HG02798 (cell line): ENCODE measurements around the gene LDLRAP1.

Source experiments
- ATAC-seq: cut with Tn5 transposase; IDR thresholded peaks from one replicate; pipeline ENCODE4 v1.9.1; 2021; ENCODE audit warnings: mild to moderate bottlenecking; ENCODE audit not compliant: unreplicated experiment, poor library complexity

Gene LDLRAP1

DNA sequence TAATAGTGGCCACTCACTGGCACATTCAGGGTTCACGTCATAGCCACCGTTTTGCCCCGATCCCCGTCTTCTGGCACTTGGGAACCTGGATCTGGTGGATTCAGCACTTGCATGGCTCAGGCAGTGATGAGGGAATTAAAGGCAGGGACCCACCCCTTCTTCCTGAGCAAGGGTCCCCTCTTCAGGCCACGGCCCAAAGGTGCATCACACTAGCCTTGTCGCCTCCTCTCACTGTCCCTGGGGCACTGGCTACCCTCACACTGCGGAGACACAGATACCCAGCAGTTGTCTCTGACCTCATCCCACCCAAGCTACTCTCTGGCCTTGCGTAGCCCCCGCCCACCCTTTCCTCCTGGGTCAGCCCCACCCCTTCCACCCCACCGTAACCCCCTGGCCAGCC lies 19.9 kb upstream of the LDLRAP1 start:
- no peak for ATAC-seq

DNA sequence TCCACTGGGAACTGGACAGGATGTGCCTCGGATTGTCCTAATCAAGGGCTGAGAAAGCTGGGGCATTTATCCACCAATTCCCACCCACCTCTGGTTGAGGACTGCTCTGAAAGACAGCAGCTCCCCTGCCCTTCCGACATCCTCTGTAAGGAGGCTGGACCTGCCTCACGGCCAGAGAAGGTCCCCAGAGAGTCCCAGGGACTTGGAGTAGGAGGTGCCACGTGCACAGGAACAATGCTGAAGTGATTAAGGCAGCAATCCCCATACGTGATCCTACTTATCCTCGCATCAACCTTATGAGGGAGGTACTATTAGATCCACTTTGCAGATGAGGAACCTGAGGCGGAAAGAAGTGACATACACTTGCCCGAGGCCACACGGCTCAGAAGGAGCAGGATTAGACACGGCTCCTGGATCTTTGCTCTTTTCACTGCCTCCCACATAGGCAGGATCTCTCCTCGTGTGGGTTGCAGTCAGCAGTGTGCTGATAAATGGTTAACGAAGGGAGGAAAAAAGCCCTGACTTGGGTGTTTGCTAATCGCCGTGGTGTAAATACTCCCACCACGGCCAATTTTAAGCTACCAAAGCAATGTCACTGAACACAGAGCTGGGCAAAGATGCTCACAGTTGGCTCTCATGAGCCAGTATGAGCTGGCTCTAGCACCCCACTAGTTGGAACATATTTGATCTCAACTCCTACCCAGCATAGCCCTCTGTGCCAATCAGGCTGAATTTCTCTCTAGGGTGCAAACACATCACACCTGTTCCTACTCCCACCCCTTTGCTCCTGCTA lies 18.6 kb upstream of the LDLRAP1 start:
- ATAC-seq = no peak

DNA sequence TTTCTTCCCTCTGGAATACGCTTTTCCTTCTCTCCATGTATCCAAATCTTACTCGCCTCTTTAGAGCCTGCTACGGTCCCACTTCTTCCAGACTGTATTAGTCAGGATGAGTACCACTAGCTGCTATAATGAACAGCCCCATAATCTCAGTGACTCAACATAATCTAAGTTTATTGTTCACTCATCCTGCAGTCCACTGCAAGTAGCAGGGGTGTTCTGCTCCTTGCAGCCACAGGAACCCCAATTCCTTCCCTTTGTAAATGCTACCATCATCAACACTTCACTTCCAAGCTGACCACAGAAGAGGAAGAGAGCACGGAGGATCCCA lies 18.1 kb upstream of the LDLRAP1 start:
- no peak for ATAC-seq

DNA sequence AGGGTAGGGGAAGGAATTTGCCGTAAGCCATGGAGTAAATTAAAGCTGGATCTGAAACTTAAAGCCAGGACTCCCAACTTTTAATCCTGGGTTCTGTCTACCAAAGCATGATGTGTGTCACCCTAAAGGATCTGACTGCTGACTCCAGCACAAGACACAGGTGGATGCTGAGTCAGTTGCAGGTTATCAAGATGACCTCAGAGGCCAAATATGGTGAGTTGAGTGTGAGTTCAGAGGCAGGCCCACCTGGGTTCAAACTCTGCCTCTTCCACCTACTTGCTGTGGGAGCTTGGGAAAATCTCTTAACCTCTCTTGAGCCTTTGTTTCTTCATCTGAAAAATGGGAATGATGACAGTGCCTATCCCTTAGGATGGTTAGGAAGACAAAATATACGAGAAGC lies 16.7 kb upstream of the LDLRAP1 start:
- no peak for ATAC-seq

DNA sequence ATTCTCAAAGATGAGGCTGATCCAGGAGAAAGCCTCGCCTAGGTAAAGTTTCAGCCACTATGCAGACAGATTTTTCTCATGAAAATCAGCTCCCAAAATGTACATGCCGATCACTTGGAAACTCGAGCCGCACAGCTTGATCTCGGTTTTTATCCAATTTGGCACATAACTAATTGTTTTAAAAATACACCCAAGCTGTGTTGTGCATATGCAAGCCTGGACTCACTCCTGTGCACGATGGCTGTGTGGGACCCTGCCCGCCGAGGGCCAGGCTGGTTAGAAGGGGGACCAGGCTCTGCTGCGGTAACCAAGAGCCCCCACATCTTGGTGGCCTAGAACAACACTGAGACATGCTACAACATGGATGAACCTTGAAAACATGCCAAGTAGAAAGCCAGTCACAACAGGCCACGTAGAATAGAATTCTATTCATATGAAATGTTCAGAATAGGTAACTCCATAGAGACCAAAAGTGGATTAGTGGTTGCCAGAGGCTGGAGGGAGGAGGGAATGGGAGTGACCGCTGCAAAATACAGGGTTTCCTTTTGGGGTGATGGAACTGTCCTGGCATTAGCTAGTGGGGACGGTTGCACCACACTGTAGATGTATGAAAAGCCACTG lies 16.1 kb upstream of the LDLRAP1 start:
- no peak for ATAC-seq

DNA sequence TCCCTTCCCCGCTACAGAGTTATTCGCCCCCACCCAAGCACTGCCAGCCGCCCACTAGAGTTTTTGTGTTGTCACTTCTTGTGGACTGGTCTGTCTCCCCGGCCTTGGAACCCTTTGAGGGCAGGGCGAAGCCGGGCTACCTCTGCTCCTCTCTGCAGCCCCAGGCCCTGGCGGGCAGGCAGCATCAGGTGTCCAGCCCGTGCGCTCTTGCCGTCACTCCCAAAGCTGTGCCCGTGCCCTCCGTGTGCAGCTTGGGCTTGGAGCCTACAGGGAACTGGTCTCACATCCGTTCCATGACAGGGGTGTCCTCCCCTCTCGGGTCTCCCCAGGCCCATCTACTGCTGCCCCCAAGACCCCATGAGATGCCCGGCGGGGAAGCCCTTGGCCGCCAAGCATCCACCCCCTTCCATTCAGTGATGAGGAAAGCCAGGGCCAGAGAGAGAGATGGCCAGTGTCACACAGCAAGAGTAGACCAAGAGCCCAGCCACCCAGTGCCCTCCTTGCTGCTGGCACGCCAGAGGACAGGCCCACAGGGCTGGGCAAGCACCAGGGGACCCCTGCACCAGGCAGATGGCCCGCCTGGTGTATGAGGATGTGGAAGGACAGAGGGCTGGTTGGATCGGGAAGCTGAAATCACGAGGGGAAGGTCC lies 15.3 kb upstream of the LDLRAP1 start:
- no peak for ATAC-seq

DNA sequence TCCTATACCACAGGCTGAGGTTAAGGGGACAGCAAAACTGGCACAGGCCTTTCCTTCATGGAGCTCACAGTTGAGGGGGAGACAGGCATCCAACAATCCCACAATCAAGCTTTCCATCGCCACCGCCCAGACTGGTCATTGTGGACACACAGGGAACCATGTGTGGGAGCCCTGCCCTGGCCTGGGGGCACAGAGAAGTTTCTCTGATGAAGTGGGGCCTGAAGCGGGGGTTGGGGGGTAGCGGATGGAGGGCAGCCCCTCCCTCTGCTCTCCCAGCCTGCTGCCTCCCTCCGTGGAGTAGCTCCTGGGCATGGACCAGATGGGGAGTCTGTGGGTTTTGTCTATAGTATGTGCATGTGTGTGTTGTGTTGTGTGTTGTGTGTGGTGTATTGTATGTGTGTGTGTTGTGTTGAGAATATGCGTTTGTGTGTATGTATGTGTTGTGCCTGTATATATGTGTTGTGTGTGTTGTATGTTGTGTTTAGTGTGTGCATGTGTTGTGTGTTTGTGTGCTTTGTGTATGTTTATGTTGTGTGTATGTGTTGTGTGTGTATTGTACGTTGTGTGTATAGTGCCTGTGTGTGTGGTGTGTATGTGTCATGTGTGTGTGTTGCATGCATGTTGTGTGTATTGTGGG lies 14.4 kb upstream of the LDLRAP1 start:
- ATAC-seq = no peak

DNA sequence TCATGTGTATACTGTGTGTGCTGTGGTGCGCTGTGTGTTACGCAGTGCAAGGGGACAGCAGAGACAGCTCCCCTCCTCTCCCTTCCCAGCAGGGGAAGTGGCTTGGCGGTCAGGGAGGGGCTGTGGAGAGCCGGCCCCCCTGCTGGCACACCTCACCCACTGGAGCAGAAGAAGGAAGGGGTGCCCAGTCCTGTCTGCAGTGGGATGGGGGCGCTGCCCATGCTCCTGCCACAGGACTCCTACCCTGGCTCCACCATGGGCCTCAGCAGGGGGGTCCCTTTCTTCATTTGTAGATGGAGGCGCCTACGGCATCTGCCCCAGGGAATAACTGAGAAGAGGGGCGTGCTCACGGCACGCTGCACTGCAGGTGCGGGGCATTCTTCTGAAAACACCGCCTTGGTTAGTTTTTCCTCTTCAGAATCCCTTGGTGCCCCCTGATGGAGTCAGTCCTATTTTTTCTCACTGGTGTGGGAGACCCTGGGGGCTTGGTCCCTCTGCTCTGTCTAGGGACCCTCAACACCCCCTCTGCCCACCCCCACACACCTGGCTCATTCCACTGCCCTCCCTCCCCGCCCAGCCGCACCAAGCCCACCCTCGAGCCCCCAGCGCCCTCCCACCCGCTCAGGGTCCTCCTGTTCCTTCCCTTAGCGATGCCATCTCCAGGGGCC lies 13.8 kb upstream of the LDLRAP1 start:
- ATAC-seq = no peak

DNA sequence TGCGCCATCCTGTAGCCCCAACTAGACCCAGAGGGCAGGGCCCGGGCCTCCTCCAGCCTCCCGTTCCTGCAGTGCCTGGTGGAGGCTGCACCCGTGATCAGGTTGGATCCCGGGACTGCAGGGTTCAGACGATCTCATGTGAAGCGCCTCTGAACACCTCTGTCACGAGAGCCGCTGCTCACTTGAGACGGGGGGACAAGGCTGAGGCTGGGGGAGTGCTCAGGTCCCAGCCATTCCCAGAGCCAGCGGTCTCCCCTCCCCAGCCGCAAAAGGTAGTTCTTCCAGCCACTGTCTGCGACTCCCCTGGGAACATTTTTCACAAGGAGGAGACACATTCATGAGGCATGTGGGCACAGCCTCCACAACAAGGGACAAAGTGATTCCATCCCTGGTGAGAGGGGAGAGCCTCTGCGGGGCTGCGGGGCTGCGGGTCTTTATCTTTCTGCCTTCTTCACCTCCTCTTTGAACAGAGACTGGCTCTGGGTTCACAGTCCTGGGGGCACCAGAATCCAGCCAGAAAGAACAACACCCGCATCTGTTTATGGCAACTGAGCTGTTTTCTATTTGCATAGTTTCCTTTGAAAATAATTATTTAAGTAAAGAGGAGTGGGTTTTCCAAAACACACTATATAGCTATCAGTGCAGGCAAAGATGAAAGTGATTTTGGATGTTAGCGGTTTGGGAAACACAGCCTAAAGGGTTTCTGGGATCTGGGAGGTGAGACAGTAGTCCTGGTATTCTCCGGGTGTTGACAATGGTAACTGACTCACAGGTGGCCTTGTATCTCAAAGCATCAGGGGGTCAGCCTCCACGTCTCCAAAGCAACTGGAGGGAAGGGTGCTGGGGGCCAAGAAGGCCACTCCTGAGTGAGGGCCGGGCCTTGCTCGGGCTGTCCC lies 13.0 kb upstream of the LDLRAP1 start:
- no peak for ATAC-seq

DNA sequence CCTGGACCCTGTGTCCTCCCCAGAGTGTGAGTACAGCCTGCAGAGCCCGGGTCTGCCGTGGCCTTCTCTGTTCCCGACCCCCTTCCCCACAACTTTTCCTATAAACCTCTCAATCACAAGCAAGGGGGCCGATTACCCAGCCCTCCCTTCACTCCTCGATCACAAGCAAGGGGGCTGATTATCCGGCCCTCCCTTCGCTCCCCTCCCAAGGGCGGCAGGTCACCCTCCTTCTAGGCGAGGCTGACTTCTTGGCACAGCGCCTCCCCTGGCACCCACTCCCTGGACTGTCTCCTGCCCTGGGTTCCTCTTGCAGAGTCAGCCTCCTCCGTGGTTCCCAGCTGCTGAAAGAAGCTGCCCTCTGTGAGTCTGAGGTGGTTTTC lies 12.3 kb upstream of the LDLRAP1 start:
- no peak for ATAC-seq

DNA sequence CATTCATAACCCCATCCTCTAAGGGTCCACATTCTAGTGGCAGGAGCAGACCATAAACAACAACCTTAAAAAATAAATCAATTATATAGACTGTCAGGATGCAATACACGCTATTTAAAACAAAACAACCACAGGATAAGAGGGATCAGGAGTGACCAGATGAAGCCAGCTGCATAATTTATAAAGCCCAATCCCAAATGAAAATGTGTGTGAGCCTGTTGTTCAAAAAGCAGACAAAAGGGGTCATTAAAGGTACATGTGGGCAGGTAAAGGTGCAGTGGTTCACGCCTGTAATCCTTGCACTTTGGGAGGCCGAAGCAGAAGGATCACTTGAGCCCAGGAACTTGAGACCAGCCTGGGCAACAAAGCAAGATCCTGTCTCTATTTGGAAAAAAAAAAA lies 10.4 kb upstream of the LDLRAP1 start:
- ATAC-seq = no peak

DNA sequence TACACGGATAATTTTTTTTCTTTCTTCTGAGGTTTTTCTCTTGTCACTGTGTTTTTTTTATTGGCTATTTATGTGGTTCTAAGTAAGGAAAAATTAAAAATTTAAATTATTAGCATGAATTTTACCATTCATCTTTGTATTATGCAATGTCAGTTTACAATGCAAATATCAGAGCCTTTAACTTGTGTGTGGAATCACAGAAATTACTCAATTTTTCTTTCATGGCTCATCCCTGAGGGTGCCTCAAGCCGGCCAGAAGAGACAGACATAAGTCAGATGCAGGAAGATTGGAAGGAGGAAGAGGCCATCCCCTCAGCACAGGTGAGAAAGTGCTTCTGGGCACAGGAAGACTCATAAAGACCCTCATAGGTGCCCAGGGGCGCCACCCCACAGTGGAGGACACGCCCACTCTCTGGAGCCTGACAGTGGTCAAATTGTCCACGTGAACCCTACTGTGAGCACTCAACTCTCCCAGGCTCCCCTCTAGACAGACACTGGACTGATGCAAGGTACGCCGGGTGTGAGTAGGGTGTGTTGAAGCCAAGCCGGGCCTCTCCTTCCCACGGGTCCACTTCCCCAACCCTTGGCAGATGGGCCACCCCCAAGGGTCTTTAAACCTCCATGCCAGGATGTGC lies 9.5 kb upstream of the LDLRAP1 start:
- no peak for ATAC-seq

DNA sequence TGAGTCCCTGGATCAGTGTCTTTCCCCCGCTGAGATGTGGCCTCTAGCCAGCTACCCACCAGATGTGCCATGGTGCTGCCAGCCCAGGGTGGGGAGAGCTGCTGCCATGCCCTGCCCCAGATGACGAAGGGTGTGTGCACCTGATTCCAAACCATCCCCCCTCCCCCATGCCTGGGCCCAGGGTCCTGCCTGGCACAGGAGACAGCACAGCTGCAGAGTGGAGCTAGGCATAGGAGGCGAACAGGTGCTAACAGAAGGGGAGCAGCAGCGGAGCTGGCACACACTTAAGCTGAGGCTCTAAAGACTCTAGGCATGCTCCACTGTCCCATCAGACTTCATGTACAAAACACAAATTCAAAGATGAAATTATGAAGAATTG lies 9.0 kb upstream of the LDLRAP1 start:
- no peak for ATAC-seq

DNA sequence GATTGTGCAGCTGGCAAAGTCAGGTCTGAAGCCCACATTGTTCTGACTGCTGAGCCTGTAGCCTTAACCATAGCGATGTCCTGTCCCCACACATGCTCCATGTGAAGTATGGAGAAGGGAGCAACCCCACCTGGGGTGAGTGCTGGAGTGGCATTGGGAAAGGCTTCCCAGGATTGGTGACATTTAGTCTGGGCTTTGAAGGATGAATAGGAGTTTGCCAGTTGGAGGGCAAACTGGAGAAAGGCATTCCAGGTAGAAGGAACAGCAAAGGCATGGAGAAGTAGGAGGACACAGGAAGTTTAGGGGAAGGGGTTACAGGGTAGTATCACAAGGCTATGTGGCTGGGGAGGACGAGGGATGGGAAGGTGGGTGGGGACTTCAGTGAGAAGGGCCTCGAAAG lies 7.3 kb upstream of the LDLRAP1 start:
- ATAC-seq = no peak

DNA sequence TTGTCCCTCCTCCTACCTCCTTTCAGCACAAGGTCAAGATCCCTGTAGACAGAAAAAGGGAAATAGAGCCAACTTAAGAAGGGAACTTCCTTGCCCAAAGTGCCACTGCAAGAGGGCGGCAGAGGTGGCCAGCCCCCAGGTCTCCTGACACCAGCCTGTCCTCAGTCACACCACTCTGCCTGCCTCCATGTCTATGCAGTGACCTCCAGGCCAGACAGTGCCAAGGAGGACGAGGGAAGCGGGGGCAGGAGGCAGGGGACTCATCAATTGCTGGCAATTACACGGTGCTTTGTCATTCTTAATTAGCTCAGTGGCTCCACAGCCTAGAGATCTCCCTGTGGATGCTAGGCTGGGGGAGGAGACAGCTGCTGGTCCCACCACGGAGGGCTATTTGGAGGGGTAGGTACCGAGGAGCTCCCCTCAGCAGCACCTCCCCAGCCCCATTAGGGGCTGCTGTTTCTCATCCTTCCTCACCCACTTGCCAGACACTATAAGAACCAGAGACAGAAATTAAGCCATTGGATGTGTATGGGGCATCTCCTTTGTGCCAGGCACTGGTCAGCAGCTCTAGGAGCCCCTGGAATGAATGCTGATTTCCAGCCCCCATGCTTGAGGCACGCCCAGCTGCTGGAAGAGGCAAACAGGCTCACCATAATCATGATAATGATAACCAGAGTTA lies 6.1 kb upstream of the LDLRAP1 start:
- ATAC-seq = no peak

DNA sequence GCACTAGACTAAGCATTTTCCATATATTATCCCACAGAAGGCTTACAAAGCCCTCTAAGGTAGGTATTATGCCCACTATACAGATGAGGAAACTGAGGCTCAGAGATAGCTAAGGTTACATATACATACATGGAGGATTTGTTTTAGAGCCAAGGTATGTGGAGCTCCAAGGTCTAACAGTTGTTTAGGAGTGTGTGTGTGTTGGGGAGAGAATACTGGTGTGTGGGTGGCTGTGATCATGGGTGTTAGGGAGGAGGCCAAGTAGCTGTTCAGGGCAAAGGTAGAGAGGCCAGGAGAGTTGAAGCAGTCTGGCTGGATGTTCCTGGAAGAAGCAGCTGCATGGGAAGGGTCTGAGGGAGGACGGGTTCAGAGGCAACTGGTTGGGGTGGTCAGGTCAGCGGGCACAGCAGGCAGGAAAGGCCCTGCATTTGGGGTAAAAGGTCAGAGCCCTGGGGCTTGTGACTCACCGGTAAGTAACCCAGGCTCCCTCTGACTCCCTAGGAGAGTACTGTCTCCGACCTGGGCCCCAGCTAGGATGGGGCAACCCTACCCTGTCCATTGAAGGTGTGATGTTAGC lies 5.1 kb upstream of the LDLRAP1 start:
- no peak for ATAC-seq

DNA sequence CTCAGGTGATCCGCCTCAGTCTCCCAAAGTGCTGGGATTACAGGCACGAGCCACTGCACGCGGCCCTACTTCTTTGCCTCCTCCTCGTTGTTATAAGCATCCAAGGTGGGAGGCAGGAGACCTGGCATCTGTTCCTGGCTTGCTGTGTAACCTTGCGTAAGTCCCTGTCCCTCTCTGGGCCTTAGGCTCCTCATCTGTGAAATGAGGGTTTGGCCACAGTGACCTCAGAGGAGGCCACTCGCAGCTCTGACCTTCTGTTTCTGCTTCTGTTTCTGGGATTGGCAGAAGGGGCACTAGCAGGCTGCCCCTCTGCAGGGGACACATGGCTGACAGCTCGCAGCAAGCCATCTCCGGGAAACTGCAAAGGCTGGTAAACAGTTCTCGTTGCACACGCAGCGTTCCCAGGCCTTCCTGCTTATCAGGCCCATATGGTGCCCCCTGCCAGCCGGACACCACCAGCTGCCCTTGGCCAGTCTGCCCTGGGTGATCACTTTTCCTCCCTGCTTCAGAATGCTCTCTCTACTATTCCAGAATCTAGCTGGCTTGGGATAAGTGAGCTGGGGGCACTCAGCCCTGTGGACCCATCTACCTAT lies 2.6 kb upstream of the LDLRAP1 start:
- no peak for ATAC-seq

DNA sequence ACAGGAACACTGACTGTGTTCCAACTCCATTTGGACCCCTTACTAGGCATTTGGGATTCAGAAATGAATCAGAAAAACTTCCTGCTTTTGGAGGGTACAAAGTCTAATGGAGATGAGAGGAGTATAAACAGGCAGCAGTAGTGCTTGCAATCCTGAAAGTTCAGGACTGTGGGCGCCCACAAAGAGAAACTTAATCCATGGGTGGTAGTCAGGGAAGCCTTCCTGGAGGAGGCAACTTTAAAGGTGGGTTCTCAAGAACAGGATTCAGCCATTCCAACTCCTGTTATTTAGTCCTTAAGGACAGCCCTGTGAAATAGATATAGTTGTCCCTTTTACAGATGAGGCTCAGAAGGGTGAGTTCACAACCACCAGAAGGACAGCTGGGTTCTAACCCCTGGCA lies 2.0 kb upstream of the LDLRAP1 start:
- no peak for ATAC-seq
